ENCODE measurements around the gene MBL2. TPM values are rescaled to one million over a fixed set of nuclear protein-coding genes. Genes with fewer than 3 reads are reported as not detected.

The MBL2 gene
- total RNA-seq, 1 donor from 2014 or later = not detected

DNA sequence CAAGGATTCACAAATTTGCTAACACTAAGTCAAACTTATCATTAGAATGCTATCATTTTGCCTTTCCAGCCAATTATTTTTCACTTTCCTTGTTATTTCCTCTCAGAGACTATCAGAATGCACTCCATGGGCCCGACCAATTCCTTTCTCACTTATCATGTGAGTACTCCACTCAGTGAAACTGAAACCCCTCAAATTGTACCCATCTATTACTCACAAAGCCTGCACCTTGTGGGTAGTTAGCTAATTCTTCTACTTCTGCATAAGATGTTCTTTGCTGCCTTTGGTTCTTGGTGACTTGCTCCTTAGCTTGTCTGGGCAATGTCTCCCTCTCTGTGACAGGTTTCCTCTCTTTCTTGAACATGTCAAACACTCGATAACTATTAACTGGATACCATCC is 35.2 kb upstream of the MBL2 start:
- Histone ChIP-seq H3K4me3 (no peak overlapping the region), H3K27me3 (ENCODE audit: low read depth) (peaks cover 24% of the 10 kb centered on the region), H3K27ac (replicated peaks) (no peak overlapping the region), H3K36me3 (no peaks in the 10 kb centered on the region), H3K9me3 (replicated peaks) (no peaks in the 10 kb centered on the region), H3K4me1 (no peaks in the 10 kb centered on the region)
- DNase-seq = no peak
- TF ChIP-seq, protein P1, sequence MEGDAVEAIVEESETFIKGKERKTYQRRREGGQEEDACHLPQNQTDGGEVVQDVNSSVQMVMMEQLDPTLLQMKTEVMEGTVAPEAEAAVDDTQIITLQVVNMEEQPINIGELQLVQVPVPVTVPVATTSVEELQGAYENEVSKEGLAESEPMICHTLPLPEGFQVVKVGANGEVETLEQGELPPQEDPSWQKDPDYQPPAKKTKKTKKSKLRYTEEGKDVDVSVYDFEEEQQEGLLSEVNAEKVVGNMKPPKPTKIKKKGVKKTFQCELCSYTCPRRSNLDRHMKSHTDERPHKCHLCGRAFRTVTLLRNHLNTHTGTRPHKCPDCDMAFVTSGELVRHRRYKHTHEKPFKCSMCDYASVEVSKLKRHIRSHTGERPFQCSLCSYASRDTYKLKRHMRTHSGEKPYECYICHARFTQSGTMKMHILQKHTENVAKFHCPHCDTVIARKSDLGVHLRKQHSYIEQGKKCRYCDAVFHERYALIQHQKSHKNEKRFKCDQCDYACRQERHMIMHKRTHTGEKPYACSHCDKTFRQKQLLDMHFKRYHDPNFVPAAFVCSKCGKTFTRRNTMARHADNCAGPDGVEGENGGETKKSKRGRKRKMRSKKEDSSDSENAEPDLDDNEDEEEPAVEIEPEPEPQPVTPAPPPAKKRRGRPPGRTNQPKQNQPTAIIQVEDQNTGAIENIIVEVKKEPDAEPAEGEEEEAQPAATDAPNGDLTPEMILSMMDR (IDR thresholded peaks at IDR 0.05; ENCODE audit: borderline replicate concordance) = no peak
- intact Hi-C loops (cut with micrococcal nuclease) = no loop called here

DNA sequence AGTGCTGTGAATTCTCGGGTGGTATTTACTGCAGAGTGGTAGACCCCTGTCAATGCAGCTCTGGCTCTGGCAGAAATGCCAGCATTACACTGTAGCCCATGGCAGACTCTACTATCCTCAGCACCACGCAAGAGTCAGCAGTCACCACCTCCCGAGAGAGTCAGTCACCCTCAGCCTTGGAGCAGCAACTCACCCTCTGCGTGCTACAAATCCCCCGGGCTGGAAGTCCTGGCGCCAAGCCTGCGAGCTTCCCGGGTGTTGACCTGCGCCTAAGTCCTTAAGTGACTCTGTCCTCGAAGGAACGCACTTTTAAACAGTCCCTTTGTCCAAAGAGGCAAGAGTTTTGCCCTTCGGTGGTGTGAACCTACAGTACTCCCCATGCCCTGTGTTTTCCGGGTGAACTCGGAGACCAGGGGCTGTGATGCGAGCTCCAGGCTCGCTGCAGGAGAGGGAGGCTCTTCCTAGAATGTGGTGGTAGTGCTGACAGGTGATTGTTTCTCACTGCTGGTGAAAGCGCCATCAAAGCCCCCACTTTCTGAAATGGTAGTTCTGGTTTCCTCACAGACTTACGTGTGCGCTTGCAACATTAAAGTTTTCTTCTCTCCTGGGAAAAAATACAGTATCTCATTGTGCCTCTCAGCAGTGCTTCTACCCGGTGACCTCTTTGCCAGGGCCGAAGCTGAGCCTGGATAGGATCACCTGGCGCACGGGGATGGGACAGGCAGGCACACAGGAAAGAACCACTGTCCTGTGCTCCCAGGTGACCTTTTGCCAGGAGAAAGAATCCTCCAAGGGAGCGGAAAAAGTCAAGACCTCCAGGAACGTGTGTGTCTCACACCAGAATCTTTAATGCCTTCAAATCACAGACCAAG is 33.1 kb upstream of the MBL2 start:
- Histone ChIP-seq H3K9me3 (replicated peaks) (no peaks in the 10 kb centered on the region), H3K36me3 (no peaks in the 10 kb centered on the region), H3K4me1 (no peaks in the 10 kb centered on the region), H3K27me3 (ENCODE audit: low read depth) (peaks cover 24% of the 10 kb centered on the region), H3K27ac (replicated peaks) (no peak overlapping the region), H3K4me3 (no peak overlapping the region)
- no peak for DNase-seq
- intact Hi-C loops (cut with micrococcal nuclease) = no loop called here
- TF ChIP-seq, protein P1 (IDR thresholded peaks at IDR 0.05; ENCODE audit: borderline replicate concordance) = no peak

DNA sequence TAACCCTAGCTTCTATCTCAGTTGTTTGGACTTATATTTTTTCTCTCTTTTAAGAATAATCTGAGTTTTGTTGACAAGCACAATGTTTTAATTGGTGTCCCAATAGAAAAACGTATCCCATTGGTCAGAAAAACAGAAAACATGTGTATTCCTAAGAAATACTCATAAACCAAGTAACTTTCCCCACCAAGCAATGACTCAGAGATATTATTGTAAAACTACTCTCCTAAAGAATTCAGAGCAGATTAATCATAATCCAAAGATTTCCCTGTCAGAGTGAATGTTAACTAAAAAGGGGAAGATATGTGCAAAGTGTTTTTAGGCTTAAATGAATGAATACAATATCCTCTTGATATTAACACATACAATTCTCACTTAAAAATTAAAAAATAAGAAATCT is 29.4 kb upstream of the MBL2 start:
- Histone ChIP-seq H3K36me3 (no peaks in the 10 kb centered on the region), H3K4me3 (no peak overlapping the region), H3K4me1 (no peaks in the 10 kb centered on the region), H3K9me3 (replicated peaks) (peaks cover 3% of the 10 kb centered on the region), H3K27ac (replicated peaks) (no peak overlapping the region), H3K27me3 (ENCODE audit: low read depth) (peaks cover 10% of the 10 kb centered on the region)
- TF ChIP-seq, protein P1 (IDR thresholded peaks at IDR 0.05; ENCODE audit: borderline replicate concordance) = no peak
- DNase-seq = no peak
- intact Hi-C loops (cut with micrococcal nuclease) = no loop called here

DNA sequence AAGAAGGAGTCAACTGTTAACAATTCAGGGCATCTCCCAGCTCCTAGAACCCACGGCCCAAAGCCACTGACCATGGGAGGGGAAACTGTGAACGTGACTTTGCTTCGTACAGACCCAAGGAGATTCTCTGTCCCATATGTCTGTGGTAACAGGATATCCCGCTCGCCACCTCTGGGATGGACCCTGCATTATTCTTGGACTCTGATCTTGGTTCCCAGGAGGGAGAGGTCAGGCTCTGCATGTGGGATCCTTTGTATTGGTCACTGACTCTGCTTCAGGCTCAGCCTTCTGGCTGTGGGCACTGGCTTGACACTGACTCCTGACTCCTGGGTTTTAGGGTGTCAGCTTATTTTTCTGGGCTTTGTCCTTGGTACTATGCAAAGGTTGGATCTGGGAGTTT is 13.5 kb upstream of the MBL2 start:
- no peak overlapping the region for H3K27ac ChIP-seq (replicated peaks)
- H3K4me3 ChIP-seq = no peak overlapping the region
- H3K9me3 ChIP-seq (replicated peaks) = no peaks in the 10 kb centered on the region
- H3K4me1 ChIP-seq = no peaks in the 10 kb centered on the region
- TF ChIP-seq, protein P1 (IDR thresholded peaks at IDR 0.05; ENCODE audit: borderline replicate concordance) = no peak
- no peak for DNase-seq
- no peaks in the 10 kb centered on the region for H3K27me3 ChIP-seq (ENCODE audit: low read depth)
- no peaks in the 10 kb centered on the region for H3K36me3 ChIP-seq
- intact Hi-C loops (cut with micrococcal nuclease) = no loop called here

DNA sequence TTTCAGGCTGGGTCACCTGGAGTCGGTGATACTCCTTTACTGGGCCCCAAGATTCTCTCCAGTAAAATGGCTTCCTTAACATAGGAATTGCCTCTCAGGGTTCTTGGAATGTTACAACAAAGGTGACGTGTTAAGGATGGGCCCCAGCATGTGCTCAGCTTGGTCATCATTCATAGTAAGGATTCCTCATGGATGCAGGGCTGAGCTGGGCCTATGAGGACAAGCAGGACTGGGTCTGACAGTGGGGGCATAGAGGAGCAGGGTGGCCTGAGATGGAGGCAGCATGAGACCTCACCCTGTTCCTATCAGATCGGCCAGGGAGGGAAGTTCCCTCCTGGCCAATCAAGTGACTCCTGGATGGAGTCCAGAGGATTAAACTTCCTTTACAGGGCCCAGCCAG is 12.8 kb upstream of the MBL2 start:
- DNase-seq = no peak
- H3K27me3 ChIP-seq (ENCODE audit: low read depth) = no peaks in the 10 kb centered on the region
- H3K36me3 ChIP-seq = no peaks in the 10 kb centered on the region
- TF ChIP-seq, protein P1 (IDR thresholded peaks at IDR 0.05; ENCODE audit: borderline replicate concordance) = no peak
- no peaks in the 10 kb centered on the region for H3K4me1 ChIP-seq
- H3K27ac ChIP-seq (replicated peaks) = no peak overlapping the region
- H3K4me3 ChIP-seq = no peak overlapping the region
- no peaks in the 10 kb centered on the region for H3K9me3 ChIP-seq (replicated peaks)
- intact Hi-C loops (cut with micrococcal nuclease) = no loop called here

All from left ventricle myocardium inferior (tissue), 1 donor.